Heart left ventricle (tissue), 16 donors: Measurements from ENCODE around the gene OR5A2. TPM values are rescaled to one million over a fixed set of nuclear protein-coding genes. Genes with fewer than 3 reads are reported as not detected.

Experiments
- ATAC-seq, 4 donors: fragments of 200-7000 bp; cut with Tn5 transposase; one replicate each; pipeline ENCODE4 v1.9.1; 2020 to 2022; ENCODE audit warnings: moderate library complexity in 4 of 4, mild to moderate bottlenecking in 3 of 4, moderate number of reproducible peaks in 1 of 4
- DNase-seq, 5 donors: peaks; one replicate each; pipeline ENCODE4 v3.0.0-alpha.2; 2020
- H3K27ac ChIP-seq, 12 donors: fragments of 200-600 bp; sonication (generic) in 4 of 12; one replicate each; pipeline versions ENCODE4 v1.5.0 to v1.8.0; 2016 to 2022; ENCODE audit warnings: mild to moderate bottlenecking in 2 of 12
- H3K27me3 ChIP-seq, 9 donors: fragments of 200-600 bp; sonication (generic) in 2 of 9; one replicate each; pipeline versions ENCODE4 v1.5.1 to v1.8.0; 2016 to 2022; ENCODE audit warnings: mild to moderate bottlenecking in 3 of 9
- H3K36me3 ChIP-seq, 9 donors: fragments of 200-600 bp; sonication (generic) in 2 of 9; one replicate each; pipeline versions ENCODE4 v1.5.0 to v1.8.0; 2018 to 2022; ENCODE audit warnings: mild to moderate bottlenecking in 2 of 9
- H3K4me1 ChIP-seq, 12 donors: fragments of 200-600 bp; sonication (generic) in 4 of 12; one replicate each; pipeline versions ENCODE4 v1.5.0 to v1.8.0; 2016 to 2022; ENCODE audit warnings: mild to moderate bottlenecking in 3 of 12
- H3K4me3 ChIP-seq, 12 donors: fragments of 200-600 bp; sonication (generic) in 4 of 12; one replicate each; pipeline versions ENCODE4 v1.5.0 to v1.8.0; 2017 to 2022; ENCODE audit warnings: mild to moderate bottlenecking in 9 of 12, moderate library complexity in 4 of 12
- H3K9me3 ChIP-seq, 12 donors: fragments of 200-600 bp; sonication (generic) in 4 of 12; one replicate each; pipeline versions ENCODE4 v1.5.0 to v1.8.0; 2016 to 2022; ENCODE audit warnings: mild to moderate bottlenecking in 1 of 12
- CTCF ChIP-seq, 12 donors: fragments of 200-600 bp; sonication (generic) in 4 of 12; IDR thresholded peaks; one replicate each; pipeline versions ENCODE4 v1.5.0 to v1.8.0; 2018 to 2022; ENCODE audit warnings: antibody characterized with exemption in 12 of 12, mild to moderate bottlenecking in 5 of 12
- POLR2A ChIP-seq, 2 donors: fragments of 450-650 bp; IDR thresholded peaks; one replicate each; pipeline ENCODE4 v1.6.1; 2017; ENCODE audit warnings: antibody characterized with exemption in 2 of 2, mild to moderate bottlenecking in 2 of 2, moderate library complexity in 2 of 2
- WGBS, 4 donors: extraction: QIAGEN DNeasy Blood & Tissue Kit in 2 of 4; methylation state at CpG; one replicate each; pipeline versions ENCODE4 v1.1.5 to v1.1.7; 2013 to 2018; 5-methylcytosine and 5-hydroxymethylcytosine counted together
- intact Hi-C, 10 donors: fragments of 100-400 bp; cut with DNase I; formaldehyde crosslinking; loops; one replicate each; pipeline versions ENCODE4 v1.11.1 to v1.14.2; 2022
- long read RNA-seq, 3 donors: library from polyadenylated mRNA; unstranded; transcript quantifications; one replicate each; pipeline ENCODE4 v2.0.0, GENCODE V29; 2020 to 2021
- polyA plus RNA-seq, 2 donors: library from polyadenylated mRNA; stranded (reverse); fragments of 200-250 nt; gene quantifications; one replicate each; pipeline ENCODE4 v1.2.3, GENCODE V29; 2013
- total RNA-seq, 9 donors: library from RNA; depleted of rRNA in 2 of 9; stranded (reverse); fragments of >200 nt in 2 of 9; fragmentation: NEBNext Ultra II Directional in 3 of 9; extraction: Animal tissue kit (Norgen Biotek cat#: 25700) in 3 of 9; gene quantifications; one replicate each; pipeline versions ENCODE4 v1.1.0 to v1.2.4, GENCODE V29; 2016 to 2023
- donor health status: ischemic (EF 13 %, LVEDD 7.1; RV severe dilation, severe dysfunction).
- donor health status: healthy with polysubstance abuse.
- donor health status: DM: no; HTN: yes; CAD: no.
- donor health status: DM: no; HTN: no; CAD: no.
- donor health status: ischemic (EF 25% LVEDD 6.9; RV normal size, moderate dysfunction).
- donor health status: ischemic (EF 25% LVEDD 5.7; RV mildly dilated, moderate dysfunction).
- donor health status: healthy.
- donor health status: DM: yes; HTN: yes; CAD: no.
- donor health status: ischemic (EF 35%, LVEDD 5.7; RV mildly dilated, moderate dysfunction).
- donor health status: nonischemic (EF 11% LVEDD 7.7; RV severe dilation, severe dysfunction).
- donor health status: DM: yes; HTN: yes; CAD: no.
- donor health status: PGD.
- donor health status: ischemic (EF 29% LVEDD 5.4; RV normal size, mild dysfunction).
- donor health status: nonischemic (EF 23%, LVEDD 6.1; RV moderate dilation, normal function).

Gene OR5A2
- total RNA-seq (not detected), polyA plus RNA-seq (not detected)
- long read RNA-seq, donor 1: 0 reads
- long read RNA-seq, donor 2: 0 reads
- long read RNA-seq, donor 3: 0 reads

GRCh38 chr11:59426361-59427067 lies at the start of gene OR5A2:
Gene OR5A2 (minus strand): TSS chr11:59426413. CDS start chr11:59422953, 3,460 bp downstream.
- no peaks in the 10 kb centered on the region for H3K9me3 ChIP-seq
- H3K27ac ChIP-seq: no peak within 1 kb of the TSS
- no peaks in the 10 kb centered on the region for H3K4me1 ChIP-seq
- no peak for ATAC-seq
- no peak for DNase-seq
- H3K27me3 ChIP-seq: peaks cover 0 to 10% (median 0%) of the 10 kb centered on the region in 9 donors
- no peak within 1 kb of the TSS for H3K4me3 ChIP-seq
- H3K36me3 ChIP-seq: no peaks in the 10 kb centered on the region
- TF ChIP-seq CTCF (IDR thresholded peaks at IDR 0.05): no peak
- no peak for TF ChIP-seq POLR2A (IDR thresholded peaks at IDR 0.05)
- WGBS, 4 donors: 48 to 67% (median 55%) methylated on average over 5 of the region's 5 CpGs
- intact Hi-C loops: loop anchor here in 2 of 10 donors (5.0 to 10.0 kb wide), 2 partner anchors 252 to 254 kb away; partner anchors contain the start of gene DTX4 (in 2 of the 2)

GRCh38 chr11:59475176-59475575 lies 49.0 kb upstream of the OR5A2 start:
- no peak for TF ChIP-seq POLR2A (IDR thresholded peaks at IDR 0.05)
- no peak for TF ChIP-seq CTCF (IDR thresholded peaks at IDR 0.05)
- intact Hi-C loops: no loop called here
- H3K36me3 ChIP-seq: no peaks in the 10 kb centered on the region
- no peaks in the 10 kb centered on the region for H3K4me1 ChIP-seq
- DNase-seq: no peak
- ATAC-seq: no peak
- no peaks in the 10 kb centered on the region for H3K27me3 ChIP-seq
- no peak overlapping the region for H3K4me3 ChIP-seq
- no peak overlapping the region for H3K27ac ChIP-seq
- no peaks in the 10 kb centered on the region for H3K9me3 ChIP-seq
- WGBS, 4 donors: 52 to 62% (median 61%) methylated on average over 9 of the region's 9 CpGs

- Histone ChIP-seq H3K36me3 (no peaks in the 10 kb centered on the region), H3K4me3 (no peak within 1 kb of the TSS), H3K4me1 (no peaks in the 10 kb centered on the region), H3K27ac (no peak within 1 kb of the TSS), H3K27me3 (no peaks in the 10 kb centered on the region), H3K9me3 (no peaks in the 10 kb centered on the region)
- DNase-seq (no peak), ATAC-seq (no peak)
- intact Hi-C loops: no loop called here
- no peak for TF ChIP-seq CTCF (IDR thresholded peaks at IDR 0.05)
- no peak for TF ChIP-seq POLR2A (IDR thresholded peaks at IDR 0.05)
Observed at GRCh38 chr11:59473015-59473414, 46.8 kb upstream of the OR5A2 start, which contains the start of gene OR4D10. Gene OR4D10 (plus strand): TSS chr11:59473315. CDS start chr11:59477430, 4,115 bp downstream.

- no peak overlapping the region for H3K4me3 ChIP-seq
- ATAC-seq: peak in 3 of 4 donors; percentile 57 to 67 (median 66)
- no peaks in the 10 kb centered on the region for H3K36me3 ChIP-seq
- WGBS, 4 donors: 32 to 34% (median 33%) methylated on average over 5 of the region's 5 CpGs
- TF ChIP-seq POLR2A (IDR thresholded peaks at IDR 0.05) (no peak), CTCF (IDR thresholded peaks at IDR 0.05) (no peak)
- peak in 1 of 5 donors; percentile 25 for DNase-seq
- no peaks in the 10 kb centered on the region for H3K27me3 ChIP-seq
- intact Hi-C loops: no loop called here
- no peaks in the 10 kb centered on the region for H3K4me1 ChIP-seq
- no peaks in the 10 kb centered on the region for H3K9me3 ChIP-seq
- H3K27ac ChIP-seq: no peak overlapping the region
Observed at GRCh38 chr11:59463190-59463641, 37.0 kb upstream of the OR5A2 start.
